Measurements from ENCODE around the gene GPR176. TPM values are rescaled to one million over a fixed set of nuclear protein-coding genes. Genes with fewer than 3 reads are reported as not detected.
"Not testable (repeated sequence)": the region's sequence is repeated elsewhere in the genome, so short reads cannot be mapped to it uniquely, and the experiment has no call there.

Gene GPR176
- total RNA-seq, 1 experiment from 2014 or later, result 9.8 TPM

DNA sequence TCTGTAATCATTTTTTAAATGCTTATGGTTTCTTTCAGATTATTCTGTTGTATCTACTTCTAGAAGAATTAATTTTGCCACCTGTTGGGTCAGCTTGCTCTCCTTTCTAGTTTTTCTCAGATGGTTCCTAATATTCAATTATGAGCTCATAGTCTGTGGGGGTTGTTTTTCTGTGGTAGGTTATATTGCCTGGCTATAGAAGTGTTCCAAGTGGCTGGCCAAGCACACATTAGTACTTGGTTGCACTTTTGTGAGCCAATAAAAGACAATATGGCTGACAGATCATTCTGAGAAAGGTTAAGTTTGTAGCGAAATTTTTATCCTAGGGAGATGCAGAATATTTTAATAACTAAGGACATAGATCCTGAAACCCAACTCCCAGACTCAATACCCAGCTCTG lies 105.6 kb downstream of the GPR176 start:
- Histone ChIP-seq H3K36me3 (ENCODE audit: control insufficient read depth, insufficient read depth, low read length) (no peaks in the 10 kb centered on the region), H3K9me3 (no peaks in the 10 kb centered on the region), H3K27me3 (replicated peaks; ENCODE audit: control insufficient read depth, insufficient read depth, low read length) (no peaks in the 10 kb centered on the region), H3K4me1 (peaks cover 19% of the 10 kb centered on the region), H3K4me3 (ENCODE audit: low read depth, low read length) (no peak overlapping the region)
- TF ChIP-seq, protein P1, sequence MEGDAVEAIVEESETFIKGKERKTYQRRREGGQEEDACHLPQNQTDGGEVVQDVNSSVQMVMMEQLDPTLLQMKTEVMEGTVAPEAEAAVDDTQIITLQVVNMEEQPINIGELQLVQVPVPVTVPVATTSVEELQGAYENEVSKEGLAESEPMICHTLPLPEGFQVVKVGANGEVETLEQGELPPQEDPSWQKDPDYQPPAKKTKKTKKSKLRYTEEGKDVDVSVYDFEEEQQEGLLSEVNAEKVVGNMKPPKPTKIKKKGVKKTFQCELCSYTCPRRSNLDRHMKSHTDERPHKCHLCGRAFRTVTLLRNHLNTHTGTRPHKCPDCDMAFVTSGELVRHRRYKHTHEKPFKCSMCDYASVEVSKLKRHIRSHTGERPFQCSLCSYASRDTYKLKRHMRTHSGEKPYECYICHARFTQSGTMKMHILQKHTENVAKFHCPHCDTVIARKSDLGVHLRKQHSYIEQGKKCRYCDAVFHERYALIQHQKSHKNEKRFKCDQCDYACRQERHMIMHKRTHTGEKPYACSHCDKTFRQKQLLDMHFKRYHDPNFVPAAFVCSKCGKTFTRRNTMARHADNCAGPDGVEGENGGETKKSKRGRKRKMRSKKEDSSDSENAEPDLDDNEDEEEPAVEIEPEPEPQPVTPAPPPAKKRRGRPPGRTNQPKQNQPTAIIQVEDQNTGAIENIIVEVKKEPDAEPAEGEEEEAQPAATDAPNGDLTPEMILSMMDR (IDR thresholded peaks at IDR 0.05; ENCODE audit: insufficient read depth in 1 of 2, low read depth in 1 of 2, low read length in 1 of 2, severe bottlenecking in 1 of 2, unreplicated experiment in 1 of 2), result no peak
- Mint-ChIP-seq H3K27ac (ENCODE audit: unreplicated experiment) (no peak overlapping the region), H3K9me3 (ENCODE audit: unreplicated experiment) (no peaks in the 10 kb centered on the region), H3K27me3 (ENCODE audit: insufficient read depth, unreplicated experiment) (no peaks in the 10 kb centered on the region), H3K4me1 (ENCODE audit: low read depth, unreplicated experiment) (peaks cover 23% of the 10 kb centered on the region), H3K4me3 (ENCODE audit: unreplicated experiment) (no peak overlapping the region), H3K36me3 (ENCODE audit: insufficient read depth, unreplicated experiment) (no peaks in the 10 kb centered on the region)
- ChIA-PET POLR2A (no interaction called here), CTCF (no interaction called here)
- no peak for DNase-seq
- BruUV-seq (replicated peaks), result no TSS peak
- intact Hi-C loops (cut with micrococcal nuclease; ENCODE audit: unreplicated experiment), result no loop called here

DNA sequence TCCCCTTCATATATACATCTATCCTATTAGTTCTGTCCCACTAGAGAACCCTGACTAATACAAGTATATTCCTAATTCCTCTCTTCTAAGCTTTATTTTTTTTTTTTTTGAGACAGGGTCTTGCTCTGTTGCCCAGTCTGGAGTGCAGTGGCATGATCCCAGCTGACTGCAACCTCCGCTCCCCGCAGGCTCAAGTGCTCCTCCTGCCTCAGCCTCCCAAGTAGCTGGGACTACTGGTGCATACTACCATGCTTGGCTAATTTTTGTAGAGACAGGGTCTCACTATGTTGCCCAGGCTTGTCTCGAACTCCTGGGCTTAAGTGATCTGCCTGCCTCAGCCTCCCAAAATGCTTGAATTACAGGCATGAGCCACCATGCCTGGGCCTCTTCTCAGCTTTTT lies 107.4 kb downstream of the GPR176 start:
- CTCF ChIA-PET; H3K9me3 Mint-ChIP-seq (ENCODE audit: unreplicated experiment); H3K27me3 Mint-ChIP-seq (ENCODE audit: insufficient read depth, unreplicated experiment); H3K27me3 ChIP-seq (replicated peaks; ENCODE audit: control insufficient read depth, insufficient read depth, low read length); H3K36me3 ChIP-seq (ENCODE audit: control insufficient read depth, insufficient read depth, low read length); H3K4me3 Mint-ChIP-seq (ENCODE audit: unreplicated experiment); intact Hi-C loops (cut with micrococcal nuclease; ENCODE audit: unreplicated experiment); POLR2A ChIA-PET; H3K36me3 Mint-ChIP-seq (ENCODE audit: insufficient read depth, unreplicated experiment); H3K4me1 ChIP-seq; BruUV-seq (replicated peaks); H3K9me3 ChIP-seq; H3K4me3 ChIP-seq (ENCODE audit: low read depth, low read length); DNase-seq: not testable (repeated sequence)
- peak overlapping the region; percentile 45 for H3K27ac Mint-ChIP-seq (ENCODE audit: unreplicated experiment)
- peaks cover 25% of the 10 kb centered on the region for H3K4me1 Mint-ChIP-seq (ENCODE audit: low read depth, unreplicated experiment)

DNA sequence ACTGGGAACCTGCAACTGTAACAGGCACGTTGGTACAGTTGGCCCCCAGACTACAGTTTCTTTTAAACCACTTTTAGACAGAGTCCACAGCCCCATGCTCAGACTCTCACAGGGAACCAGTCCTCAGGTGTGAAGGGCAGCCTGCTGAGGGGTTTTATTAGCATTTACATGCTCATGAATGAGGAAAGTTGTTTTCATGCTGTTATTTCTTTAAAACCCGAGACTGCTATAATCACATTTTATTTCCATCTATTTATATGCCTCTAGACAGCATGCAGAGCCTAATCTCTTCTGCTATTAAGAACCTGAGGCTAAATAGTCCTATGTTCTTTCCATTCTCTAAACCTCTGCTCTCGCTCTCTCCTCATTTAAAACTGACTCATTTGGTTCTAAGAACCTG lies 111.2 kb downstream of the GPR176 start:
- Mint-ChIP-seq H3K36me3 (ENCODE audit: insufficient read depth, unreplicated experiment) (no peaks in the 10 kb centered on the region), H3K4me3 (ENCODE audit: unreplicated experiment) (no peak overlapping the region), H3K9me3 (ENCODE audit: unreplicated experiment) (no peaks in the 10 kb centered on the region), H3K27ac (ENCODE audit: unreplicated experiment) (no peak overlapping the region), H3K27me3 (ENCODE audit: insufficient read depth, unreplicated experiment) (no peaks in the 10 kb centered on the region), H3K4me1 (ENCODE audit: low read depth, unreplicated experiment) (peaks cover 13% of the 10 kb centered on the region)
- H3K27me3 ChIP-seq (replicated peaks; ENCODE audit: control insufficient read depth, insufficient read depth, low read length), result no peaks in the 10 kb centered on the region
- TF ChIP-seq, protein P1 (IDR thresholded peaks at IDR 0.05; ENCODE audit: insufficient read depth in 1 of 2, low read depth in 1 of 2, low read length in 1 of 2, severe bottlenecking in 1 of 2, unreplicated experiment in 1 of 2), result no peak
- POLR2A ChIA-PET, result no interaction called here
- no peak for DNase-seq
- H3K4me1 ChIP-seq, result peaks cover 11% of the 10 kb centered on the region
- CTCF ChIA-PET, result no interaction called here
- H3K4me3 ChIP-seq (ENCODE audit: low read depth, low read length), result no peak overlapping the region
- intact Hi-C loops (cut with micrococcal nuclease; ENCODE audit: unreplicated experiment), result no loop called here
- no TSS peak for BruUV-seq (replicated peaks)
- H3K36me3 ChIP-seq (ENCODE audit: control insufficient read depth, insufficient read depth, low read length), result no peaks in the 10 kb centered on the region
- H3K9me3 ChIP-seq, result no peaks in the 10 kb centered on the region

DNA sequence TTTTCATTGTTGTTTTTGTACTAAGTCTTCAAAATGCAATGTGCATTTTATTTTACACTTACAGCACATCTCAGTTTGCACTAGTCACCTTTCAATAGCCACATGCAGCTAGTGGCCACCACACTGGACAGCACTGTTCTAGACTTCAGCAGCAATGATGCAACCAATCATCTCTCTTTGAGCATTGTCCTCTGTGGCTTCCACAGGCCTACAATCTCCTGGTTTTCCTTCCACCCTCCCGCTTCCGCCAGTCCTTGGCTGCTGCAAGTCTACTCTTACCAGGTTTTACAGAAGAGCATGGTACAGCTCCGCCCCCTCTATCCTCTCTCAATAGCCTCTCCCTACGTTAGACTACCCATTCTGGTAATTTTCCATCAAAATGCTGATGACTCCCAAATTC lies 112.3 kb downstream of the GPR176 start:
- Mint-ChIP-seq H3K27ac (ENCODE audit: unreplicated experiment) (no peak overlapping the region), H3K27me3 (ENCODE audit: insufficient read depth, unreplicated experiment) (no peaks in the 10 kb centered on the region), H3K4me3 (ENCODE audit: unreplicated experiment) (no peak overlapping the region), H3K4me1 (ENCODE audit: low read depth, unreplicated experiment) (peaks cover 16% of the 10 kb centered on the region), H3K9me3 (ENCODE audit: unreplicated experiment) (no peaks in the 10 kb centered on the region), H3K36me3 (ENCODE audit: insufficient read depth, unreplicated experiment) (no peaks in the 10 kb centered on the region)
- no peak for DNase-seq
- CTCF ChIA-PET, result no interaction called here
- H3K4me3 ChIP-seq (ENCODE audit: low read depth, low read length), result no peak overlapping the region
- no peaks in the 10 kb centered on the region for H3K9me3 ChIP-seq
- TF ChIP-seq, protein P1 (IDR thresholded peaks at IDR 0.05; ENCODE audit: insufficient read depth in 1 of 2, low read depth in 1 of 2, low read length in 1 of 2, severe bottlenecking in 1 of 2, unreplicated experiment in 1 of 2), result no peak
- peaks cover 3% of the 10 kb centered on the region; the same call in 1 of the 2 replicates for H3K4me1 ChIP-seq
- no TSS peak for BruUV-seq (replicated peaks)
- intact Hi-C loops (cut with micrococcal nuclease; ENCODE audit: unreplicated experiment), result no loop called here
- H3K27me3 ChIP-seq (replicated peaks; ENCODE audit: control insufficient read depth, insufficient read depth, low read length), result no peaks in the 10 kb centered on the region
- POLR2A ChIA-PET, result no interaction called here
- H3K36me3 ChIP-seq (ENCODE audit: control insufficient read depth, insufficient read depth, low read length), result no peaks in the 10 kb centered on the region
